ENCODE data around the gene GLTPD2.

- TF ChIP-seq, protein P1, sequence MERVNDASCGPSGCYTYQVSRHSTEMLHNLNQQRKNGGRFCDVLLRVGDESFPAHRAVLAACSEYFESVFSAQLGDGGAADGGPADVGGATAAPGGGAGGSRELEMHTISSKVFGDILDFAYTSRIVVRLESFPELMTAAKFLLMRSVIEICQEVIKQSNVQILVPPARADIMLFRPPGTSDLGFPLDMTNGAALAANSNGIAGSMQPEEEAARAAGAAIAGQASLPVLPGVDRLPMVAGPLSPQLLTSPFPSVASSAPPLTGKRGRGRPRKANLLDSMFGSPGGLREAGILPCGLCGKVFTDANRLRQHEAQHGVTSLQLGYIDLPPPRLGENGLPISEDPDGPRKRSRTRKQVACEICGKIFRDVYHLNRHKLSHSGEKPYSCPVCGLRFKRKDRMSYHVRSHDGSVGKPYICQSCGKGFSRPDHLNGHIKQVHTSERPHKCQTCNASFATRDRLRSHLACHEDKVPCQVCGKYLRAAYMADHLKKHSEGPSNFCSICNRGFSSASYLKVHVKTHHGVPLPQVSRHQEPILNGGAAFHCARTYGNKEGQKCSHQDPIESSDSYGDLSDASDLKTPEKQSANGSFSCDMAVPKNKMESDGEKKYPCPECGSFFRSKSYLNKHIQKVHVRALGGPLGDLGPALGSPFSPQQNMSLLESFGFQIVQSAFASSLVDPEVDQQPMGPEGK (CRISPR knock-in tag; IDR thresholded peaks at IDR 0.05; ENCODE audit: borderline replicate concordance): no peak
- no peak for TF ChIP-seq TCF4 (CRISPR knock-in tag; IDR thresholded peaks at IDR 0.05; ENCODE audit: borderline replicate concordance)
- no peak for TF ChIP-seq SNAI2 (CRISPR knock-in tag; IDR thresholded peaks at IDR 0.05)
- TF ChIP-seq ZNF8 (CRISPR knock-in tag; IDR thresholded peaks at IDR 0.05): no peak
- no peak for TF ChIP-seq ZFP3 (CRISPR knock-in tag; IDR thresholded peaks at IDR 0.05)
- no peak for TF ChIP-seq ZFP30 (CRISPR knock-in tag; IDR thresholded peaks at IDR 0.05)
- TF ChIP-seq, protein P2, sequence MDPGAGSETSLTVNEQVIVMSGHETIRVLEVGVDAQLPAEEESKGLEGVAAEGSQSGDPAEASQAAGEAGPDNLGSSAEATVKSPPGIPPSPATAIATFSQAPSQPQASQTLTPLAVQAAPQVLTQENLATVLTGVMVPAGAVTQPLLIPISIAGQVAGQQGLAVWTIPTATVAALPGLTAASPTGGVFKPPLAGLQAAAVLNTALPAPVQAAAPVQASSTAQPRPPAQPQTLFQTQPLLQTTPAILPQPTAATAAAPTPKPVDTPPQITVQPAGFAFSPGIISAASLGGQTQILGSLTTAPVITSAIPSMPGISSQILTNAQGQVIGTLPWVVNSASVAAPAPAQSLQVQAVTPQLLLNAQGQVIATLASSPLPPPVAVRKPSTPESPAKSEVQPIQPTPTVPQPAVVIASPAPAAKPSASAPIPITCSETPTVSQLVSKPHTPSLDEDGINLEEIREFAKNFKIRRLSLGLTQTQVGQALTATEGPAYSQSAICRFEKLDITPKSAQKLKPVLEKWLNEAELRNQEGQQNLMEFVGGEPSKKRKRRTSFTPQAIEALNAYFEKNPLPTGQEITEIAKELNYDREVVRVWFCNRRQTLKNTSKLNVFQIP (CRISPR knock-in tag; IDR thresholded peaks at IDR 0.05; ENCODE audit: borderline replicate concordance, low read depth): no peak
- TF ChIP-seq ARNTL (CRISPR knock-in tag; IDR thresholded peaks at IDR 0.05; ENCODE audit: borderline replicate concordance, low read depth): no peak
- no peak for TF ChIP-seq OSR1 (CRISPR knock-in tag; IDR thresholded peaks at IDR 0.05)
Measured at GRCh38 chr17:4810696-4811290, 22.0 kb downstream of the GLTPD2 start.
